Measurements from ENCODE around the gene MAGI1. TPM values are rescaled to one million over a fixed set of nuclear protein-coding genes. Genes with fewer than 3 reads are reported as not detected.

The MAGI1 gene
- total and polyA plus RNA-seq, 7 donors = 10.2 to 54.0 (median 29.8) TPM

DNA sequence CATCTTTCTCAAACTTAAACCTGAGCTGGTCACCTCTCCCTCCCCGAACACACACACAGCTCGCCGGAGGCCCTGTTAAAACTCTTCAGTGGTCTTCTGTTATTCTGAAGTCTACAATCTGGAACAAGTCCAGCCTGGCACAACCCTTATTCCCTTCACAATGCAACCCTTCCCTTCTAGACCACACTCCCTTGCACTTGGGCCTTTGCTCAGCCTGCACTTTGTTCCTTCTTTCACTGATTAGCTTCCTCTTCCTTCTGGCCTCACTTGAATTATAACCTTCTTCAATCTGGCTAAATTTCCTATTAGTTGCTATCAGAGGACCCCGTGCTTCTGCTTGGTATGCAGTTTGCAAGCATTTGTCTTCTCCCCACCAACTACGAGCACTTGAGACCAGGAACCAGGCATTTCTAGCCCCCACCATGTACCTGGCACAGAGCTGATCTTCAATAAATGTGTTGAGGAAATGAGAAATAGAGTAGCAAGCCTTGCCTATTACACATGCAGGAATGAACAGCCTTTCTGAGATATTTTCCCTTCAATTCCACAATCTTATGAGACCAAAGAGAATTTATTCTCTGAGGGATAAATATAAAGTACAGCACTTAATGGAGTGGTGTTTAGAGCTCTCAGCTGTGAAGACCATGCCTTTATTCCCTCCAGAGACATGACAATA lies 687.8 kb downstream of the MAGI1 start:
- Histone ChIP-seq H3K36me3 (no peaks in the 10 kb centered on the region), H3K9me3 (no peaks in the 10 kb centered on the region), H3K27me3 (no peaks in the 10 kb centered on the region), H3K4me1 (peaks cover 0 to 48% (median 26%) of the 10 kb centered on the region in 4 donors), H3K27ac (peak overlapping the region in 1 of 4 donors; percentile 64), H3K4me3 (no peak overlapping the region)
- TF ChIP-seq POLR2AphosphoS5 (IDR thresholded peaks at IDR 0.05) (no peak), EP300 (IDR thresholded peaks at IDR 0.05) (no peak), POLR2A (IDR thresholded peaks at IDR 0.05) (no peak)
- TF ChIP-seq, protein P1, sequence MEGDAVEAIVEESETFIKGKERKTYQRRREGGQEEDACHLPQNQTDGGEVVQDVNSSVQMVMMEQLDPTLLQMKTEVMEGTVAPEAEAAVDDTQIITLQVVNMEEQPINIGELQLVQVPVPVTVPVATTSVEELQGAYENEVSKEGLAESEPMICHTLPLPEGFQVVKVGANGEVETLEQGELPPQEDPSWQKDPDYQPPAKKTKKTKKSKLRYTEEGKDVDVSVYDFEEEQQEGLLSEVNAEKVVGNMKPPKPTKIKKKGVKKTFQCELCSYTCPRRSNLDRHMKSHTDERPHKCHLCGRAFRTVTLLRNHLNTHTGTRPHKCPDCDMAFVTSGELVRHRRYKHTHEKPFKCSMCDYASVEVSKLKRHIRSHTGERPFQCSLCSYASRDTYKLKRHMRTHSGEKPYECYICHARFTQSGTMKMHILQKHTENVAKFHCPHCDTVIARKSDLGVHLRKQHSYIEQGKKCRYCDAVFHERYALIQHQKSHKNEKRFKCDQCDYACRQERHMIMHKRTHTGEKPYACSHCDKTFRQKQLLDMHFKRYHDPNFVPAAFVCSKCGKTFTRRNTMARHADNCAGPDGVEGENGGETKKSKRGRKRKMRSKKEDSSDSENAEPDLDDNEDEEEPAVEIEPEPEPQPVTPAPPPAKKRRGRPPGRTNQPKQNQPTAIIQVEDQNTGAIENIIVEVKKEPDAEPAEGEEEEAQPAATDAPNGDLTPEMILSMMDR (IDR thresholded peaks at IDR 0.05) = no peak
- DNase-seq = no peak
- 53 to 57% methylated on average over 5 of the region's 5 CpGs for WGBS, 2 donors
- intact Hi-C loops (cut with DNase I) = no loop called here

DNA sequence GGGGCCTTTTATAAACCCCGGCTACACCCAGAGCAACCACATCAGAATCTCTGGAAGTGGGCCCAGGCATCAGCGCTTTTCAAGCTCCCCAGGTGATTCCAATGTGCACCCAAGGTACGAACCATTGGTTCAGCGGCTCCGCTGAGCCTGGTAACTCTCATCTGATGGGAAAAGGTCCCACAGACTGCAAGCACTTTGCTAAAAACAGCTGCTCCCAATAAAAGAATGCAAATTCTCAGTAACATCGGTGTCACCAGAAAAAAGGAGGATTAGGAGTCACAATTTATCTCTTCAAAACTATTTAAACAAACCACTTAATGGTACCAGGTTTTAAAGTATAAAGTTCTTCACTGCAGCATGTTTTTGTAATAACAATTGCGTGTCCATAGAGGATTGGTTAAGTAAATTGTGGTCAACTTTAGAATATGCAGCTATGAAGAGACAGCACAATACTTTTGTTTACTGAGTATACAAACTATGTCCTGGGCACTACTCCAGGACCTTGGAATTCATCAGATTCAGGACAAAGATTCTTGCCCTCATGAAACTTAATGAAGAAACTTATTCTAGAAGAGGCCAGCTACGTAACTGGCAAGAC lies 690.2 kb downstream of the MAGI1 start:
- H3K36me3 ChIP-seq = no peaks in the 10 kb centered on the region
- H3K27ac ChIP-seq = no peak overlapping the region
- intact Hi-C loops (cut with DNase I) = no loop called here
- no peak for DNase-seq
- no peaks in the 10 kb centered on the region for H3K9me3 ChIP-seq
- WGBS, 2 donors = 78 to 82% methylated on average over 8 of the region's 8 CpGs
- no peaks in the 10 kb centered on the region for H3K27me3 ChIP-seq
- no peak overlapping the region for H3K4me3 ChIP-seq
- TF ChIP-seq, protein P1 (IDR thresholded peaks at IDR 0.05) = no peak
- TF ChIP-seq POLR2AphosphoS5 (IDR thresholded peaks at IDR 0.05) (no peak), POLR2A (IDR thresholded peaks at IDR 0.05) (no peak), EP300 (IDR thresholded peaks at IDR 0.05) (no peak)
- H3K4me1 ChIP-seq = peaks cover 0 to 26% (median 19%) of the 10 kb centered on the region in 4 donors

DNA sequence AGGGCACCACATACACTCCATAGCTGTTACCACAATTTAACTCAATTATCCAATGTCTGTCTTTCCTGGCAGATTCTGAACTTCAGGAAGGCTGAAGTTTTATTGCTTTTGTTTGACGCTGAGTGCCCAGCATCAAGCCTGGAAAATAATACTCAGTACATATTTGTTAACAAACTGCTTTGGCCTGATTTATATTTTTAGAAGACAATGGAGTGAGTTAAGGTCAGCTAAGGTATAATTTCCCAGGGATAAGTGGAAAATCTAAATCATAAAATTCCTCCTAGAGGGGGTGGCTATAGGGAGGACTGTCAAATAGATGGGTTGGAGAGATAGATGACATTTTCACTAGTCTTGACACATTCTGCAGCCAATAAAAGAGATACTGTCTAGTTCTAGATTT lies 691.6 kb downstream of the MAGI1 start:
- no peaks in the 10 kb centered on the region for H3K36me3 ChIP-seq
- TF ChIP-seq, protein P1 (IDR thresholded peaks at IDR 0.05) = no peak
- TF ChIP-seq POLR2AphosphoS5 (IDR thresholded peaks at IDR 0.05) (no peak), POLR2A (IDR thresholded peaks at IDR 0.05) (no peak), EP300 (IDR thresholded peaks at IDR 0.05) (no peak)
- peaks cover 0 to 15% (median 9%) of the 10 kb centered on the region in 4 donors for H3K4me1 ChIP-seq
- no peak overlapping the region for H3K27ac ChIP-seq
- no peaks in the 10 kb centered on the region for H3K9me3 ChIP-seq
- 64 to 87% methylated on average over 1 of the region's 1 CpG for WGBS, 2 donors
- intact Hi-C loops (cut with DNase I) = no loop called here
- DNase-seq = no peak
- no peaks in the 10 kb centered on the region for H3K27me3 ChIP-seq
- H3K4me3 ChIP-seq = no peak overlapping the region

DNA sequence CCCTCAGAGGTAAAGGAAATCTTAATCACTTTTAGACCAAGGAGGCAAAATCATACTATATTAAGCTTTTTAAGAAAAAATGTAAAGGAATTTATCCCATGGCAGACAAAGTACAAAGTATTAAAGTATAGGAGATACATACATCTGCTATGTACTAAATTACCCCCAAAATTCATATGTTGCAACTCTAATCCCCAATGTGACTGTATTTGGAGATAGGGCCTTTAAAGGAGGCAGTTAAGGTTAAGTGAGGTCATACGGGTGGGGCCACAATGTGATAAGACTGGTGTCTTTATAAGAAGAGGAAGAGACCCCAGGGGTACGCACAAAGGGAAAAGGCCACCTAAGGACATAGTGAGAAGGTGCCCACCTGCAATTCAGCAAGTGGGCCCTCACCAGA lies 693.9 kb downstream of the MAGI1 start:
- TF ChIP-seq, protein P1 (IDR thresholded peaks at IDR 0.05) = no peak
- no peak for TF ChIP-seq EP300 (IDR thresholded peaks at IDR 0.05)
- TF ChIP-seq POLR2A (IDR thresholded peaks at IDR 0.05) = no peak
- no peak for TF ChIP-seq POLR2AphosphoS5 (IDR thresholded peaks at IDR 0.05)
- Histone ChIP-seq H3K4me3 (no peak overlapping the region), H3K9me3 (no peaks in the 10 kb centered on the region), H3K27ac (no peak overlapping the region), H3K27me3 (no peaks in the 10 kb centered on the region), H3K4me1 (peaks cover 0 to 10% (median 7%) of the 10 kb centered on the region in 4 donors), H3K36me3 (no peaks in the 10 kb centered on the region)
- WGBS, 2 donors = 95 to 99% methylated on average over 2 of the region's 2 CpGs
- DNase-seq = no peak
- intact Hi-C loops (cut with DNase I) = no loop called here
